ENCODE measurements around the gene MYH9.
A peak's percentile ranks its signal among the peaks of the same experiment; 100 is the strongest.

MYH9 gene

DNA sequence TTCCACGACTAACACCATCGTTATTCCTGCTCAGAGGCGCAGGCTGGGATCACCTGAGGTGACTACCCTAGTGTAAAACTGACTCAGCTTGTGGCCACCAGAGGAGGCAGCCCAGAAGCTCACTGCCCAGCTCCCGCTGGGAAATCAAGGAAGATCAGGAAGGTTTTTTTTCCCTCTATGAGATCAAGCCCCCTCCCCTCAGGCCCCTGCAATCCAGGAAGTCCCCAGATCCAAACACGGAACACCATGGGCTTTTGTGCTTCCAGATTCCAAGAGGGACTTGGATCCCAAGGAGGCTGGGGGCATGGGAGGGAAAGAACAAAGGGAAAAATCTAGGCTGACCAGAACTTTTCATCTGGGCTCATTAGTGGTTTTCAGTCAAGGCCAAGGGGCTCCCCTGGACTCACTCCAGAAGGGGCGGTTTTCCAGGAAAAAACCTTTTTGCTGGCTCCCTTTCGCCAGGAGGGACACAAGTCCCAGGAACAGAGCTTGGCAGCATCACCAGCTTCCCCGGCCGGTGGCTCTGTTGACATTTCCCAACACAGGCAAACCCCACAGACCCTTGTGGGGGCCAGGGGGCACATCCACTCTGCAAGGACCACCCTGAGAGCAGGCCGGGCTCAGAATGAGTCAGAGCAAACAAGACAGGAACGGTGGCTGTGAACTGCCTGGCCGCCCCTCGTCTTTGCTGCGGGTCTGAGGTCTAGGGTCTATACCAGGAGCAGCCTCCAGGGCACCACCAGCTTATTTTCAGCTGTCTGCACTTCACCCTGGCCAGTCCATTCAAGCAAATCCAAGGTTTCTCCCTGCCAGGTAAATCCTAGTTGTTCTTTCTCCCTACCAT is 36.8 kb downstream of the MYH9 start:
- H3K9me3 Mint-ChIP-seq, result no peaks in the 10 kb centered on the region
- no peaks in the 10 kb centered on the region for H3K27me3 Mint-ChIP-seq
- peaks cover 80% of the 10 kb centered on the region for H3K4me1 Mint-ChIP-seq
- CTCF ChIA-PET, result interaction anchor here (1.1 kb wide), 1 partner anchor 17 kb away, joined by 4 read pairs; no protein-coding TSS in a partner anchor
- H3K4me3 Mint-ChIP-seq, result no peak overlapping the region
- peaks cover 47% of the 10 kb centered on the region for H3K36me3 Mint-ChIP-seq
- H3K27ac Mint-ChIP-seq, result peak overlapping the region; percentile 65
- DNase-seq, result no peak

- Mint-ChIP-seq H3K4me3 (no peak overlapping the region), H3K4me1 (peaks cover 76% of the 10 kb centered on the region), H3K27ac (peak overlapping the region; percentile 29), H3K9me3 (no peaks in the 10 kb centered on the region), H3K36me3 (peaks cover 37% of the 10 kb centered on the region), H3K27me3 (no peaks in the 10 kb centered on the region)
- no peak for DNase-seq
- CTCF ChIA-PET, result no interaction called here
Observed at GRCh38 chr22:36349726-36350125, 38.0 kb downstream of the MYH9 start.

DNA sequence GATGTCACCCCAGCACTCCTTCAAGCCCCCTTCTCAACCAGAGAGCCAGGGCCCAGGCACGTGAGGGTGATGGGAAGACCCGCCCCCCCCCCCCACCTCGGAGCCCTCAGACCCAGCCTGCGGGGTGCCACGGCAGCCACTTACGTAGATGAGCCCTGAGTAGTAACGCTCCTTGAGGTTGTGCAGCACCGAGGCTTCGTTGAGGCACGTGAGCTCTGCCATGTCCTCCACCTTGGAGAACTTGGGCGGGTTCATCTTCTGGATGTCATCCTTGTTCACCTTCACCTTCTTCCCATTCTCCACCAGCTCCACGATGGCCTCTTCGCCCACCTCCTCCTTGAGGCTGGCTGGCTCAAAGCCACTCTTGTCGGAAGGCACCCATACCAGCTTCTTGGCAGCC is 39.0 kb downstream of the MYH9 start:
- H3K27ac Mint-ChIP-seq, result peak overlapping the region; percentile 73
- no peaks in the 10 kb centered on the region for H3K9me3 Mint-ChIP-seq
- no peaks in the 10 kb centered on the region for H3K27me3 Mint-ChIP-seq
- no peak overlapping the region for H3K4me3 Mint-ChIP-seq
- peaks cover 44% of the 10 kb centered on the region for H3K36me3 Mint-ChIP-seq
- peaks cover 76% of the 10 kb centered on the region for H3K4me1 Mint-ChIP-seq
- no peak for DNase-seq
- CTCF ChIA-PET, result no interaction called here

DNA sequence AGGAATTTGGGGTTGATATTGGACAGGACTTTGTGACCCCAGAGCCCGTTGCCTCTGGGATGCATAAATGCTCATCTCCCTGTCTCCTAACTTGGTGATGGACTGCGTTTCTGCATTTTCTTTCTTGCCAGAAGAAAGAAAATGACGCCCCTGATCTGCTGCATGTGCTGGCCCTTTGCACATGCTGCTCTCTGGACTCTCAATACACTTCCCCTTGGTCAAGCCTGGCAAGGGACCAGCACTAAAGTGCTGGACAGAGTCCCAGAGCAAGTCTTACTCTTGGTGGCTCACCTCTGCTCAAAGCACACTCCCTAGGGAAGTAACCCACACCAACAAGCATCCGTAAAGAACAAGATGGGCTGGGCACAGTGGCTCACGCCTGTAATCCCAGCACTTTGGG is 40.7 kb downstream of the MYH9 start:
- peaks cover 53% of the 10 kb centered on the region for H3K36me3 Mint-ChIP-seq
- no peak overlapping the region for H3K27ac Mint-ChIP-seq
- CTCF ChIA-PET, result interaction anchor here (0.7 kb wide), 1 partner anchor 78 kb away, joined by 3 read pairs; no protein-coding TSS in a partner anchor
- no peaks in the 10 kb centered on the region for H3K27me3 Mint-ChIP-seq
- peaks cover 73% of the 10 kb centered on the region for H3K4me1 Mint-ChIP-seq
- no peaks in the 10 kb centered on the region for H3K9me3 Mint-ChIP-seq
- no peak for DNase-seq
- no peak overlapping the region for H3K4me3 Mint-ChIP-seq

DNA sequence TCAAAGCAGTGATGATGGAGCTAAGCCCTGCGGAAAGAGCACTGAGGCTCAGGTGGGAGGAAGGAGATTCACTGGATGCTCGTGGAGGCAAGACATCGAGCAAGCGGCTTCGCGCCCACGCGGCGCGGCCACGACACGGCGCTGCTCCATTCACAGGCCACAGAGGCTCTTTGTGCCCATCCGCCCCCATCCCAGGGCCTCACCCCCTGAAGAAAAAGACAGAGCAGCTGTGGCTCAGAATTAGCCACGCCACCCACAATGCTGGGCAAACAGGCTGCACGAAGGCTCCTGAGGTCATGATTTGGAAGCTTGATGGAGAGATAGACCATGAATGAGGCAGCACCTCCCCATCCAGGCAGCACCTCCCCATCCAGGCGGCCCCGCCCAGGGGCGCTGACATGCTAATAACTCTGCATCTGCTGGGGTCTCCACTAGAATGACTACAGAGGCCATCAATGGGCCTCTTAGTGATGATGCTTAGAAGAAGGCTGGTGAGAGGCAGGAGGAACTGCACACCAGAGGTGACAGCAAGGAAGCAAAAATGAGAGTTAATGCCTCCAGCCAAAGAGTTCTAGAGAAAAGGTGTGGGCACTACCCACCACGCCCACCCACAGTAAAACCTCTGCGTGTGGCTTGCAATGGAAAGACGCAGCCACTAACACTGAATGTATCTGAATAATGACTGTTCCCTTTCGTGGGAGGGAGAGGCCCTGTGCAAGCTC is 43.5 kb downstream of the MYH9 start:
- H3K9me3 Mint-ChIP-seq, result no peaks in the 10 kb centered on the region
- no peak overlapping the region for H3K4me3 Mint-ChIP-seq
- CTCF ChIA-PET, result interaction anchor here (1.2 to 2.5 kb wide), 3 partner anchors 10 to 32 kb away, joined by 3 to 7 read pairs (median 6); no protein-coding TSS in a partner anchor
- H3K4me1 Mint-ChIP-seq, result peaks cover 73% of the 10 kb centered on the region
- peak overlapping the region; percentile 73 for H3K27ac Mint-ChIP-seq
- no peak for DNase-seq
- H3K36me3 Mint-ChIP-seq, result peaks cover 62% of the 10 kb centered on the region
- H3K27me3 Mint-ChIP-seq, result no peaks in the 10 kb centered on the region

DNA sequence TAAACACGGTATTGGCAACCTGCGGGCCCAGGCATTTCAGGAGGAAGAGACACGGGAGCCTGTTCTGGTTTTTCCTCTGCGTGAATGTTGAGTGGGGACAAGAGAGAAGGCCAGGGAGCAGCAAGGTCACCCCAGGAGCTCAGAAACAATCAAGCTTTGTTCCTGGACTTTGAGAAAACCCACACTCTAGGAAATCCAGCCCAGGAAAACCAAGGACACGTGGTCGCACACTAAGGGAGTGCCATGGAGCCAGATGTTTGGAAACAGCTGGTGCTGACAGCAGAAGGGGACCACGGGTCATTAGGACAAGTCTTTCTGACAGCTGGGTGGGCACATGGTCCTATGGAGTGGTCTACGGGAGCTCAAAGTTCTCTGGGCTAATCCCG is 44.1 kb downstream of the MYH9 start:
- Mint-ChIP-seq H3K27me3 (no peaks in the 10 kb centered on the region), H3K36me3 (peaks cover 62% of the 10 kb centered on the region), H3K9me3 (no peaks in the 10 kb centered on the region), H3K27ac (peak overlapping the region; percentile 49), H3K4me1 (peaks cover 73% of the 10 kb centered on the region), H3K4me3 (no peak overlapping the region)
- no peak for DNase-seq
- CTCF ChIA-PET, result interaction anchor here (0.6 to 2.5 kb wide), 4 partner anchors 9 to 44 kb away, joined by 3 to 7 read pairs (median 4); partner anchors contain the start of gene MYH9

DNA sequence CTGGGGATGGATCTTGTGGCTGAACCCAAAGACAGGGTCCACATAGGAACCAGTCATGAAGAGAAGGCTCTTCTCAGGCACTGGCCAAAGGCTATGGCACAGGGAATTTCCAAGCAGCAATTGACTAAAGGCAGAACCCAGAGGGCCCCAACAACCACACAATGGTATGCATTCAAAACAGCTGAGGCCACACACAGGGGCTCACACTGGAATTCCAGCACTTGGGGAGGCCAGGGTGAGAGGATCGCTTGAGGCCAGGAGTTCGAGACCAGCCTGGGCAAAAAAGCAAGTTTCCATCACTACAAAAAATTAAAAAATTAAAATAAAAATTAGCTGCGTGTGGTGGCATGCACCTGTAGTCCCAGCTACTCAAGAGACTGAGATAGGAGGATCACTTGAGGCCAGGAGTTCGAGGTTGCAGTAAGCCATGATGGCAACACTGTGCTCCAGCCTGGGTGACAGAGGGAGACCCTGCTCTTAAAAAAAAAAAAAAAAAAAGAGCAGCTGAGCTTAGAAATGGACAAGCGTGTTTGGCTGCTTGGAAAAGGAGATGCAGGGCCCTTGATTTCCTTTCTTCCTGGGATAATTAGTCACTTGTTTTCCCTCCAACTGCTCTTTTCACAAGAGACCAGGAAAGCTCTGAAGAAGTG is 44.6 kb downstream of the MYH9 start:
- no peaks in the 10 kb centered on the region for H3K27me3 Mint-ChIP-seq
- no peak overlapping the region for H3K4me3 Mint-ChIP-seq
- H3K27ac Mint-ChIP-seq, result peak overlapping the region; percentile 49
- H3K4me1 Mint-ChIP-seq, result peaks cover 75% of the 10 kb centered on the region
- peaks cover 64% of the 10 kb centered on the region for H3K36me3 Mint-ChIP-seq
- DNase-seq, result no peak
- H3K9me3 Mint-ChIP-seq, result no peaks in the 10 kb centered on the region
- CTCF ChIA-PET, result interaction anchor here (0.6 to 2.5 kb wide), 4 partner anchors 9 to 45 kb away, joined by 3 to 7 read pairs (median 4); partner anchors contain the start of gene MYH9

- Mint-ChIP-seq H3K4me1 (peaks cover 84% of the 10 kb centered on the region), H3K36me3 (peaks cover 65% of the 10 kb centered on the region), H3K27ac (peak overlapping the region; percentile 84), H3K27me3 (no peaks in the 10 kb centered on the region), H3K4me3 (no peak overlapping the region), H3K9me3 (no peaks in the 10 kb centered on the region)
- CTCF ChIA-PET, result no interaction called here
- DNase-seq, result no peak
Observed at GRCh38 chr22:36341640-36342041, 46.1 kb downstream of the MYH9 start.

- Mint-ChIP-seq H3K4me1 (peaks cover 95% of the 10 kb centered on the region), H3K27ac (peak overlapping the region; percentile 84), H3K27me3 (no peaks in the 10 kb centered on the region), H3K36me3 (peaks cover 75% of the 10 kb centered on the region), H3K4me3 (no peak overlapping the region), H3K9me3 (no peaks in the 10 kb centered on the region)
- DNase-seq, result no peak
- CTCF ChIA-PET, result interaction anchor here (0.6 to 2.4 kb wide), 3 partner anchors 19 to 129 kb away, joined by 3 to 14 read pairs (median 4); no protein-coding TSS in a partner anchor
Observed at GRCh38 chr22:36340621-36341020, 47.1 kb downstream of the MYH9 start.

- peaks cover 95% of the 10 kb centered on the region for H3K4me1 Mint-ChIP-seq
- peaks cover 84% of the 10 kb centered on the region for H3K36me3 Mint-ChIP-seq
- peak overlapping the region; percentile 80 for H3K27ac Mint-ChIP-seq
- no peak overlapping the region for H3K4me3 Mint-ChIP-seq
- DNase-seq, result no peak
- H3K27me3 Mint-ChIP-seq, result no peaks in the 10 kb centered on the region
- CTCF ChIA-PET, result interaction anchor here (0.7 to 2.4 kb wide), 7 partner anchors 10 to 130 kb away, joined by 3 to 14 read pairs (median 5); no protein-coding TSS in a partner anchor
- H3K9me3 Mint-ChIP-seq, result no peaks in the 10 kb centered on the region
Observed at GRCh38 chr22:36339171-36340065, 48.3 kb downstream of the MYH9 start.

- Mint-ChIP-seq H3K4me3 (no peak overlapping the region), H3K27ac (peak overlapping the region; percentile 99), H3K4me1 (peaks cover 98% of the 10 kb centered on the region), H3K27me3 (no peaks in the 10 kb centered on the region), H3K9me3 (no peaks in the 10 kb centered on the region), H3K36me3 (peaks cover 86% of the 10 kb centered on the region)
- CTCF ChIA-PET, result no interaction called here
- no peak for DNase-seq
Observed at GRCh38 chr22:36337365-36338130, 50.2 kb downstream of the MYH9 start.

GRCh38 chr22:36336246-36337182 is 51.3 kb downstream of the MYH9 start:
- H3K4me1 Mint-ChIP-seq, result peaks cover 98% of the 10 kb centered on the region
- H3K27me3 Mint-ChIP-seq, result no peaks in the 10 kb centered on the region
- no peak for DNase-seq
- CTCF ChIA-PET, result interaction anchor here (3.8 kb wide), 1 partner anchor 35 kb away, joined by 21 read pairs; no protein-coding TSS in a partner anchor
- no peaks in the 10 kb centered on the region for H3K9me3 Mint-ChIP-seq
- H3K27ac Mint-ChIP-seq, result peak overlapping the region; percentile 99
- peak overlapping the region; percentile 41 for H3K4me3 Mint-ChIP-seq
- peaks cover 84% of the 10 kb centered on the region for H3K36me3 Mint-ChIP-seq

Data from activated naive CD4-positive, alpha-beta T cell treated with anti-CD3 and anti-CD28 coated beads, Interleukin-2, amount 10 ng/mL, durations not matched to agents 7 days and 5 days (primary cell).